NCI-H1417 (cell line): Measurements from ENCODE around the gene F2RL1.
"Not testable (repeated sequence)": the region's sequence is repeated elsewhere in the genome, so short reads cannot be mapped to it uniquely, and the experiment has no call there.

Source experiments
- DNase-seq, 3 experiments: peaks; one replicate each; lab custom pipeline; 2025; lab: John Stamatoyannopoulos, UW

F2RL1 gene

DNA sequence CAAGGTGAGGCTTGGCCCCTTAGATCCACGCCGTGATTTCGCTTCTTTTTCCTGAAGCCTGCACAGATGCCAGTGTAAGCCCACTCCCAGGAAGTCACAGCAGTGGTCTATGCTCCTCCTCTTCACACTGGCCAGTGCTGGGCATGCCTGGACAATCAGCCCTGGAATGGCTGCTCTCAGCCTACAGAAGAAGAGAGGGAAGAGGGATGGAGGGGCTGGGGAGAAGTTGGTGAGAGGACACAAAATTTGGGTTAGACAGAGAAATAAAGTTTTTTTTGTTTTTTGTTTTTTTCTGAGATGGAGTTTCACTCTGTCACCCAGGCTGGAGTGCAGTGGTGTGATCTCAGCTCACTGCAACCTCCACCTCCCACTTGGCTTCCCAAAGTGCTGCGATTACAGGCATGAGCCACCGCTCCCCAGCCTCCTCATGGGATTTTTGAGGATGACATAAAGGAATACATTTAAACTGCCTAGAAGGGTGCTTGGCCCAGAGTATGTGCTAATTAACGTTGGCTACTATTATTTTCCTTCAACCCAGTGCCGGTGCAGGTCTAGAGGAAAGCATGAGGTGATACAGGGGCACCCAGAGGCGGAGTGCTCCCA lies 31.8 kb downstream of the F2RL1 start:
- DNase-seq: no peak

GRCh38 chr5:76851728-76852369 lies 33.0 kb downstream of the F2RL1 start:
- DNase-seq: no peak

DNA sequence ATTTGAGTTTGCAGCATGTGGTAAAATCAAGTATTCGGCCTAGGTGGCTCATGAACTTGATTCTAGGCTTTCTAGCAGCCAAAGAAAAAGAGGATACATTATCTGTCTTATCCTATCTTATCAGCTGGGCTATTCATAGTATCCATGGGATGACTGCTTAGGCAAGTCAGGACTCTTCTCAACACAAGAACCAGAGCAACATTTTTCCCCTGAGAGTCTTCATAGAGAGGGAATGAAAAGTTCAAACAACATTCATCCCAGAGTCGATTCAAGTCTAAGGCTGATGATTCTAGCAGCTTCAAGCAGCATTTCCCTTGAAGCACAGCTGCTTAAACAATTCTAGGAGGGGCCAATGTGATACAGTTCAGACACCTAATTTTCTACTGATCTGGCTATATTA lies 33.9 kb downstream of the F2RL1 start:
- no peak for DNase-seq

- not testable (repeated sequence) for DNase-seq
Measured at GRCh38 chr5:76853741-76854140, 34.9 kb downstream of the F2RL1 start.

- DNase-seq: no peak
Measured at GRCh38 chr5:76854644-76855043, 35.8 kb downstream of the F2RL1 start.

- not testable (repeated sequence) for DNase-seq
Measured at GRCh38 chr5:76855501-76855900, 36.7 kb downstream of the F2RL1 start.

GRCh38 chr5:76855961-76856360 lies 37.1 kb downstream of the F2RL1 start:
- no peak for DNase-seq

DNA sequence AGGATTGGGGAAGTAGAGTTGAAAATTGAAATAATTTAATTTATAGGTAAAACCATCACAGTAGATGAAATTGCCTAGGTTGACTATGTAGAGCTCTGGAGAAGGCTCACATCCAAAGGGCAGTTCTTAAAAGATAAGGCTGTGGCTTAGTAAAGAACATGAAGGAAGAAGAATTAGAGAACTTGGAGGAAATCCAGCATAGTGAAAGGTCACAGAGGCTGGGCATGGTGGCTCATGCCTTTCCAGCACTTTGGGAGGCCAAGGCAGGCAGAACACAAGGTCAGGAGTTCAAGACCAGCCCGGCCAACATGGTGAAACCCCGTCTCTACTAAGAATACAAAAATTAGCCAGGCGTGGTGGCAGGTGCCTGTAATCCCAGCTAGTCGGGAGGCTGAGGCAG lies 38.0 kb downstream of the F2RL1 start:
- not testable (repeated sequence) for DNase-seq

DNA sequence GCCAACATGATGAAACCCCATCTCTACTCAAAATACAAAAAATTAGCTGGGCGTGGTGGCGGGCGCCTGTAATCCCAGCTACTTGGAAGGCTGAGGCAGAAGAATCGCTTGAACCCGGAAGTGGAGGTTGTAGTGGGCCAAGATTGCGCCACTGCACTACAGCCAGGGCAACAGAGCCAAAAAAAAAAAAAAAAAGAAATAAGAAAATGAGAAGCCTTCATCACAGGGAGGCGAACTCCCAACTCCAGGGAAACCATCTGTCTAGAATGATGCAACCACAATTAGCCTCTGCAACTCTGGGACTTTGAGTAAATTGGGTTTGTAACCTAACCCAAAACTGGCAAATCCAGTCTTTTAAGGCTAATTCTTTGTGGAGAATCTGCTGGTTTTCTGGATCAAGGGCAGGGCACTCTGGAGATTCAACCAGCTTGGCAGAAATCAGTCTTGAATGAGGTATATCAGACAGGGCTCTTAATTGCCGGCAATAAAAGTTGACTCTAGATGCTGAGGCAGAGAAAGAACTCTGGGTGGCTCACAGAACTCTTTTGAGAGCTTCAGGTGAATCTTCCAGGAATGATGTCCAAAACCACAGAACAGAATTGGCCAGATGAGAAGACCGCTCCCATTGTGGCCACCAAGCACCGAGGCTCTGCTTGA lies 40.9 kb downstream of the F2RL1 start:
- no peak for DNase-seq

DNA sequence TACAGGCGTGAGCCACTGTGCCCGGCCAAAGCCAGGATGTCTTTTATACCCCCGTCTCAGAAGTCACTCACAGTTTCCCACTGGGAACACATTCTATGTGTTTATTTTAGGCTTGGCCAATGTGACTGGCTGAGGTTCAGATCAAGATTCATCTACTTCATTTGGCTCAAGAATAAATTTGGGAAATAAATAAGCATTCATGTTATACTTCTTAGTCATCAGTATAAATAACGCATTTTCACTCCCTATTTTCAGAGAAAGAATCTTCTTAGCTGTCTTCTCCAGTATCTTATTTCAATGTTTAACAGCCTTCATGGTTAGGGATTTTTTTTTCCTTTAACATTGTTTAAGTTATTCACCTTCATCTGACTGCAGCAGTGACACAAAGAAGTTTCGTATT lies 42.8 kb downstream of the F2RL1 start:
- no peak for DNase-seq

GRCh38 chr5:76863001-76863400 lies 44.2 kb downstream of the F2RL1 start:
- DNase-seq: no peak

DNA sequence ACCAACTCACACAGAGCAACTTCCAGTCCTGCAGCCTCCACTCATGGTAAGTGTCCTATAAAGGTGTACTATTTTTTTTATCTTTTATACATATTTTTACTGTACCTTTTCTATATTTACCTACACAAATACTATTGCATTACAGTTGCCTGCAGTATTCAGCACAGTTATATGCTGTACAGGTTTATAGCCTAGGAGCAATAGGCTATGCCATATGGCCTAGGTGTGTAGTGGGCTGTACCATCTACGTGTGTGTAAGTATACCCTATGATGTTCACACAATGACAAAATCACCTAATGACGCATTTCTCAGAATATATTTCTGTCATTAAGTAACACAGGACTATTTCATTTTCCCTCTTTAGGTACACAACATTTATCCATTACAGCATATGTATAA lies 47.7 kb downstream of the F2RL1 start:
- DNase-seq: no peak

DNA sequence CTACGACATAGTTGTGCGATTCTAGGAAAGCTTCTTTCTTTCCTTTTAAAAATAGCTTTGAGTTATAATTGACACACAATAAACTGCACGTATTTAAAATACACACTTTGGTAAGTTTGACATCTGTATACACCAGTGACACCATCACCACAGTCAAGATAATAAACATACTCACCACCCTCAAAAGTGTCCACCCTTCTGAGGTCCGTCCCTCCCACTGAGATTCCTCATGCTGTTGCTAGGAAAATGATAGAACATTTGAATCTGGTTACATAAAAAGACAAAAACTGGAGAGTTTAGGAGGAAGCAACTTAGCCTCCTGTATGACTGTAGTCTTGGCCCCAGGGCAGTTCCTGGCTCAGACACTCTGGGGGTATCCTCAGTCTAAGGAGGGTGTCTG lies 48.2 kb downstream of the F2RL1 start:
- DNase-seq: no peak

- peak; percentile 69 to 88 (median 77) for DNase-seq
Measured at GRCh38 chr5:76867827-76868693, 49.2 kb downstream of the F2RL1 start.

GRCh38 chr5:76870046-76870445 lies 51.2 kb downstream of the F2RL1 start:
- no peak for DNase-seq

- peak; percentile 72 to 94 (median 77) for DNase-seq
Measured at GRCh38 chr5:76874088-76874581, 55.3 kb downstream of the F2RL1 start.
